HepG2 (cell line): ENCODE results near the gene SGSM1. TPM values are rescaled to one million over a fixed set of nuclear protein-coding genes. Genes with fewer than 3 reads are reported as not detected.
A peak's percentile ranks its signal among the peaks of the same experiment; 100 is the strongest.

Source experiments
- CCDC6 ChIP-seq: sonication (generic); formaldehyde crosslinking; IDR thresholded peaks from 2 replicates; pipeline ENCODE4 v1.8.1; 2022; ENCODE audit warnings: mild to moderate bottlenecking, missing genetic modification reagents, moderate library complexity
- CSRNP1 ChIP-seq: sonication (generic); formaldehyde crosslinking; IDR thresholded peaks from 2 replicates; pipeline ENCODE4 v1.8.1; 2023; ENCODE audit warnings: mild to moderate bottlenecking, missing genetic modification reagents
- DBP ChIP-seq: sonication (generic); formaldehyde crosslinking; IDR thresholded peaks from 2 replicates; pipeline ENCODE4 v1.4.0; 2020; ENCODE audit warnings: missing genetic modification reagents; ENCODE audit errors: not compliant biosample characterization
- DPF2 ChIP-seq: sonication (generic); formaldehyde crosslinking; IDR thresholded peaks from 2 replicates; pipeline ENCODE4 v1.4.0; 2020; ENCODE audit warnings: mild to moderate bottlenecking, low read depth, missing genetic modification reagents, borderline replicate concordance
- FOXO1 ChIP-seq: sonication (generic); formaldehyde crosslinking; IDR thresholded peaks from 2 replicates; pipeline ENCODE4 v1.4.0; 2020; ENCODE audit warnings: missing genetic modification reagents
- KDM5B ChIP-seq: sonication (generic); formaldehyde crosslinking; IDR thresholded peaks from 2 replicates; pipeline ENCODE4 v1.4.0; 2020; ENCODE audit warnings: missing genetic modification reagents, mild to moderate bottlenecking, borderline replicate concordance
- MED8 ChIP-seq: sonication (generic); formaldehyde crosslinking; IDR thresholded peaks from 2 replicates; pipeline ENCODE4 v1.8.1; 2023; ENCODE audit warnings: mild to moderate bottlenecking, missing genetic modification reagents; ENCODE audit not compliant: insufficient replicate concordance
- MTF2 ChIP-seq: sonication (generic); formaldehyde crosslinking; IDR thresholded peaks from 2 replicates; pipeline ENCODE4 v1.5.0; 2020; ENCODE audit warnings: missing genetic modification reagents, borderline replicate concordance
- RARG ChIP-seq: sonication (generic); formaldehyde crosslinking; IDR thresholded peaks from 2 replicates; pipeline ENCODE4 v1.4.0; 2020; ENCODE audit warnings: low read depth, mild to moderate bottlenecking, missing genetic modification reagents
- RORA ChIP-seq: sonication (generic); formaldehyde crosslinking; IDR thresholded peaks from 2 replicates; pipeline ENCODE4 v1.5.0; 2020; ENCODE audit warnings: mild to moderate bottlenecking, missing genetic modification reagents, moderate library complexity
- SIN3B ChIP-seq: fragments of 150-350 bp; IDR thresholded peaks from 2 replicates; pipeline ENCODE4 v1.6.1; 2014; ENCODE audit warnings: low read length
- SKIL ChIP-seq: sonication (generic); formaldehyde crosslinking; IDR thresholded peaks from 2 replicates; pipeline ENCODE4 v1.8.0; 2022; ENCODE audit warnings: missing genetic modification reagents, mild to moderate bottlenecking, moderate library complexity, borderline replicate concordance
- SUZ12 ChIP-seq: fragments of 150-350 bp; IDR thresholded peaks from 2 replicates; pipeline ENCODE4 v1.6.1; 2014; ENCODE audit warnings: low read depth, low read length
- TERF1 ChIP-seq: sonication (generic); formaldehyde crosslinking; IDR thresholded peaks from 2 replicates; pipeline ENCODE4 v1.8.0; 2022; ENCODE audit warnings: mild to moderate bottlenecking, missing genetic modification reagents, moderate library complexity
- THYN1 ChIP-seq: sonication (generic); formaldehyde crosslinking; IDR thresholded peaks from 2 replicates; pipeline ENCODE4 v1.8.1; 2023; ENCODE audit warnings: low read depth, mild to moderate bottlenecking, moderate library complexity, missing genetic modification reagents, borderline replicate concordance
- U2AF2 ChIP-seq: fragments of 200-400 bp; formaldehyde crosslinking; IDR thresholded peaks from 2 replicates; pipeline ENCODE4 v1.6.1; 2017; ENCODE audit warnings: low read depth, mild to moderate bottlenecking, low read length
- ZFP90 ChIP-seq: sonication (generic); formaldehyde crosslinking; IDR thresholded peaks from 2 replicates; pipeline ENCODE4 v1.8.0; 2022; ENCODE audit warnings: missing genetic modification reagents, mild to moderate bottlenecking, inconsistent platforms, borderline replicate concordance
- ZMAT3 ChIP-seq: sonication (generic); formaldehyde crosslinking; conservative IDR thresholded peaks from 2 replicates; pipeline ENCODE4 v1.7.0; 2021; ENCODE audit warnings: missing genetic modification reagents
- ZNF160 ChIP-seq: sonication (generic); formaldehyde crosslinking; IDR thresholded peaks from 2 replicates; pipeline ENCODE4 v1.8.0; 2022; ENCODE audit warnings: mild to moderate bottlenecking, inconsistent platforms, missing genetic modification reagents
- ZNF441 ChIP-seq: sonication (generic); formaldehyde crosslinking; IDR thresholded peaks from 2 replicates; pipeline ENCODE4 v1.7.0; 2021; ENCODE audit warnings: missing genetic modification reagents, borderline replicate concordance
- ZNF552 ChIP-seq: sonication (generic); formaldehyde crosslinking; IDR thresholded peaks from 2 replicates; pipeline ENCODE4 v1.9.0; 2022; ENCODE audit warnings: missing genetic modification reagents, mild to moderate bottlenecking, borderline replicate concordance
- ZNF567 ChIP-seq: sonication (generic); formaldehyde crosslinking; IDR thresholded peaks from 2 replicates; pipeline ENCODE4 v1.8.1; 2023; ENCODE audit warnings: mild to moderate bottlenecking, missing genetic modification reagents, borderline replicate concordance
- ZNF629 ChIP-seq: sonication (generic); formaldehyde crosslinking; conservative IDR thresholded peaks from 2 replicates; pipeline ENCODE4 v1.5.0; 2020; ENCODE audit warnings: missing genetic modification reagents
- ZNF678 ChIP-seq: sonication (generic); formaldehyde crosslinking; IDR thresholded peaks from 2 replicates; pipeline ENCODE4 v1.4.0; 2020; ENCODE audit warnings: mild to moderate bottlenecking, missing genetic modification reagents
- polyA plus RNA-seq, 8 experiments: library from polyadenylated mRNA; depleted of rRNA in 3 of 8; stranded (reverse) in 7 of 8; unstranded in 1 of 8; fragments of >200 nt; fragmentation: Illumina TruSeq in 4 of 8; extraction: Trizol in 4 of 8; gene quantifications; 2 replicates each; pipeline versions ENCODE4 v1.2.1 to v1.2.3, GENCODE V29; 2011 to 2016; ENCODE audit warnings: low read depth in 4 of 8, missing spikeins in 1 of 8, mixed read lengths in 1 of 8; ENCODE audit not compliant: insufficient read depth in 1 of 8
- total RNA-seq, 5 experiments: library from RNA; depleted of rRNA; stranded (reverse); fragments of >200 nt; fragmentation: Illumina TruSeq; extraction: Trizol; gene quantifications; 2 replicates each; pipeline ENCODE4 v1.2.3, GENCODE V29; 2016; ENCODE audit warnings: low read depth in 1 of 5

Gene SGSM1
- total and polyA plus RNA-seq, 2 of the 13 experiments (the other 11 are each of a cell fraction or from before 2014, with no cell fraction given), result 0.07 TPM; not detected in 1

GRCh38 chr22:24894220-24894975 is 88.4 kb downstream of the SGSM1 start (continued):
- TF ChIP-seq THYN1 (CRISPR knock-in tag), result no peak
- no peak for TF ChIP-seq ZNF678 (CRISPR knock-in tag)
- TF ChIP-seq MED8 (CRISPR knock-in tag), result no peak
- TF ChIP-seq SIN3B, result no peak
- no peak for TF ChIP-seq CSRNP1 (CRISPR knock-in tag)
- TF ChIP-seq ZNF441 (CRISPR knock-in tag), result peak; percentile 55; the same call in 1 of the 2 replicates
- TF ChIP-seq ZFP90 (CRISPR knock-in tag), result peak; percentile 52; the same call in 1 of the 2 replicates
- TF ChIP-seq DBP, result no peak
- TF ChIP-seq DPF2 (CRISPR knock-in tag), result peak; percentile 50; the same call in 1 of the 2 replicates
- peak; percentile 91 for TF ChIP-seq CCDC6 (CRISPR knock-in tag)
- 0 out of 2 replicates have a peak, but pooled peaks have one; percentile 36 for TF ChIP-seq SKIL
- TF ChIP-seq SUZ12, result no peak
- no peak for TF ChIP-seq TERF1 (CRISPR knock-in tag)
- 0 out of 2 replicates have a peak, but pooled peaks have one; percentile 20 for TF ChIP-seq ZMAT3 (CRISPR knock-in tag)
- no peak for TF ChIP-seq ZNF567 (CRISPR knock-in tag)
- no peak for TF ChIP-seq ZNF160
- TF ChIP-seq KDM5B (CRISPR knock-in tag), result no peak
- no peak for TF ChIP-seq RORA (CRISPR knock-in tag)
- TF ChIP-seq ZNF552, result no peak
- no peak for TF ChIP-seq MTF2 (CRISPR knock-in tag)
- TF ChIP-seq FOXO1 (CRISPR knock-in tag), result peak; percentile 75; the same call in 1 of the 2 replicates
- TF ChIP-seq RARG (CRISPR knock-in tag), result no peak
- no peak for TF ChIP-seq ZNF629
- no peak for TF ChIP-seq U2AF2
